ENCODE measurements around the gene EGFL7. TPM values are rescaled to one million over a fixed set of nuclear protein-coding genes. Genes with fewer than 3 reads are reported as not detected.

Gene EGFL7
- 37.7 and 38.0 TPM in 2 replicates for total RNA-seq (2021)
- long read RNA-seq, transcript EGFL7-202 (9 exons, 1,282 nt), result major isoform, 222 of 413 reads
- long read RNA-seq, partial matches to known transcripts, result 177 of 413 reads
- long read RNA-seq, other reads (novel, unspliced or antisense), result 14 of 413 reads

- Mint-ChIP-seq H3K4me1 (peaks cover under 1 to 4% of the 10 kb centered on the region in 2 experiments; a peak in 2 of 4 replicates), H3K4me3 (no peak within 1 kb of the TSS), H3K27me3 (ENCODE audit: low read depth) (peaks cover 9% of the 10 kb centered on the region), H3K36me3 (ENCODE audit: insufficient read depth in 1 of 3, low read depth in 3 of 3) (no peaks in the 10 kb centered on the region), H3K27ac (no peak within 1 kb of the TSS), H3K9me3 (no peaks in the 10 kb centered on the region)
- no peak within 1 kb of the TSS for H2AK5ac ChIP-seq (ENCODE audit: insufficient read length, low read length)
- no peaks in the 10 kb centered on the region for H3K23me2 ChIP-seq (ENCODE audit: insufficient read length, low read depth, low read length, poor library complexity, severe bottlenecking)
- no peak within 1 kb of the TSS for H2BK12ac ChIP-seq (ENCODE audit: insufficient read length, low read depth, low read length)
- no peaks in the 10 kb centered on the region for H3K4me1 ChIP-seq (ENCODE audit: insufficient read depth, low read length)
- H3K79me2 ChIP-seq (ENCODE audit: insufficient read depth, low read length), result no peaks in the 10 kb centered on the region
- no peak within 1 kb of the TSS for H3K27ac ChIP-seq (ENCODE audit: insufficient read length, low read depth, low read length)
- H4K91ac ChIP-seq (ENCODE audit: insufficient read length, low read depth, low read length), result no peak within 1 kb of the TSS
- H3K9me3 ChIP-seq (ENCODE audit: control insufficient read depth, low read depth, low read length), result no peaks in the 10 kb centered on the region
- H3K4me2 ChIP-seq (ENCODE audit: insufficient read depth, insufficient read length, low read length), result no peak within 1 kb of the TSS
- H3T11ph ChIP-seq (ENCODE audit: low read length), result no peak within 1 kb of the TSS
- H3K56ac ChIP-seq (ENCODE audit: insufficient read length, low read depth, low read length), result no peak within 1 kb of the TSS
- no peak for TF ChIP-seq CTCF (conservative IDR thresholded peaks at IDR 0.05)
- no peak within 1 kb of the TSS for H3K9ac ChIP-seq (ENCODE audit: extremely low read depth, insufficient read length, low read length)
- no peak within 1 kb of the TSS for H4K8ac ChIP-seq (replicated peaks; ENCODE audit: insufficient read length, low read depth, low read length)
- H2BK5ac ChIP-seq (ENCODE audit: insufficient read length, low read length), result no peak within 1 kb of the TSS
- H3K79me1 ChIP-seq (ENCODE audit: insufficient read depth, low read depth, low read length, poor library complexity, severe bottlenecking), result no peaks in the 10 kb centered on the region
- H2BK15ac ChIP-seq (ENCODE audit: low read depth, low read length), result no peak within 1 kb of the TSS
- H3K18ac ChIP-seq (ENCODE audit: insufficient read length, low read depth, low read length), result no peak within 1 kb of the TSS
- H3K27me3 ChIP-seq (ENCODE audit: insufficient read depth, low read length), result no peaks in the 10 kb centered on the region
- DNase-seq, result no peak
- H2AFZ ChIP-seq (ENCODE audit: low read length), result no peak within 1 kb of the TSS
- no CpG with 5 or more reads among the region's 38 CpGs for WGBS (ENCODE audit: extremely low coverage, insufficient read length, low lambda C conversion rate)
- peaks cover 2% of the 10 kb centered on the region for H4K20me1 ChIP-seq (ENCODE audit: control insufficient read depth, insufficient read depth, insufficient read length)
- no peak within 1 kb of the TSS for H2BK20ac ChIP-seq (ENCODE audit: low read depth, low read length, poor library complexity, severe bottlenecking)
- no peak within 1 kb of the TSS for H2BK120ac ChIP-seq (ENCODE audit: low read depth, low read length, poor library complexity, severe bottlenecking)
- H3K23ac ChIP-seq (ENCODE audit: insufficient read length, low read depth, low read length), result no peak within 1 kb of the TSS
- H4K5ac ChIP-seq (ENCODE audit: insufficient read length, low read depth, low read length), result no peak within 1 kb of the TSS
- no peak within 1 kb of the TSS for H3K4ac ChIP-seq (ENCODE audit: low read depth, low read length)
- H3K14ac ChIP-seq (ENCODE audit: insufficient read depth, low read length), result no peak within 1 kb of the TSS
These were observed at the start of gene EGFL7 for GRCh38 chr9:136662656-136663581. Gene EGFL7, plus strand, starts transcription at chr9:136662916. Its CDS starts 5,367 bp downstream, at chr9:136668283.

Measured in H9 (cell line).